ENCODE data around the gene MSI1. TPM values are rescaled to one million over a fixed set of nuclear protein-coding genes. Genes with fewer than 3 reads are reported as not detected.

MSI1 gene
- total and polyA plus RNA-seq, 2 of the 13 experiments (the other 11 are each of a cell fraction or from before 2014, with no cell fraction given) = 0.09 to 0.46 TPM

DNA sequence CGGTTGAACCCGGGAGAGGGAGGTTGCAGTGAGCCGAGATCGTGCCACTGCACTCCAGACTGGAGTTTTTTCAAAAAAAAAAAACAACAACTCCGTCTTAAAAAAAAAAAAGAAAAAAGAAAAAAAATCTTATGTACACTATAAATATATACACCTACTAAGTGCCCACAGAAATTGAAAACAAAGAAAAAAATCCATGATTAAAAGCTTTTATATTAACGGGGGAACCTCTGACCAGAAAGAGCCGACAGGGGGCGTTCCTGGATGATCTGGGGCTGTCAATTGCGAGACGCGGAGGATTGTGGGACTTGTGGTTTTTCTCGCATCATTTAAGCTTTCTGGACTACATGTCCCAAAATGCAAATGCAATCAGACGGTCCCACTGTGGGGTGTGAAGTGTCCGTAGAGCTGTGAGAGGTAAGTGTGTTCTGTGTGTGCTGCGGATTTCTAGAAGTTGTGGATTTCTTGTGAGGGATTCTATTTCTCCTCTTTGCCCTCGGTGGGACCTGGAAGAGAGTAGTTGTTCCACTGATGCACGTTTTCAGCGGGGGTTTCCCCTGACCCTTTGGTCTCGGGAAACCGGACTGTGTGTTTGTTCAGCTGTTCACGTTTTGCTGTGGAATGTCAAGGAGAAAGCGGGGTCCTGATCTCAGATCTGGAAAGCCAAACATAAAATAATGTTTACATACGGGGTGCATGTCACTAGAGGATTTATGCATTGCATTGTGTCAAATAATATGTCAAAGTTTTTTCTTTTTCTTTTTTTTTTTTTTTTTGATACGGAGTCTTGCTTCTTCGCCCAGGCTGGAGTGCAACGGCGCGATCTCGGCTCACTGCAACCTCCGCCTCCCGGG, 66.8 kb downstream of the MSI1 start, which contains the start of gene SIRT4 (continued):
- TF ChIP-seq TBX2 (CRISPR knock-in tag; IDR thresholded peaks at IDR 0.05; ENCODE audit: borderline replicate concordance) (peak; percentile 69; the same call in 1 of the 2 replicates), HNF1B (CRISPR knock-in tag; IDR thresholded peaks at IDR 0.05) (no peak), BATF2 (CRISPR knock-in tag; IDR thresholded peaks at IDR 0.05) (no peak), MZF1 (CRISPR knock-in tag; IDR thresholded peaks at IDR 0.05; ENCODE audit: borderline replicate concordance) (no peak), FLYWCH1 (CRISPR knock-in tag; IDR thresholded peaks at IDR 0.05) (no peak), JUN (CRISPR knock-in tag; IDR thresholded peaks at IDR 0.05) (no peak), THYN1 (CRISPR knock-in tag; IDR thresholded peaks at IDR 0.05; ENCODE audit: borderline replicate concordance, low read depth) (no peak), ZNF710 (CRISPR knock-in tag; IDR thresholded peaks at IDR 0.05; ENCODE audit: borderline replicate concordance) (no peak), PREB (CRISPR knock-in tag; IDR thresholded peaks at IDR 0.05) (no peak), KAT8 (CRISPR knock-in tag; IDR thresholded peaks at IDR 0.05) (peak; percentile 62; the same call in 1 of the 2 replicates), ARID5B (CRISPR knock-in tag; IDR thresholded peaks at IDR 0.05) (peak; percentile 60; the same call in 1 of the 2 replicates), MIXL1 (CRISPR knock-in tag; IDR thresholded peaks at IDR 0.05) (peak; percentile 28; the same call in 1 of the 2 replicates), HNF4A (CRISPR knock-in tag; IDR thresholded peaks at IDR 0.05) (0 out of 2 replicates have a peak, but pooled peaks have one; percentile 28), E2F5 (CRISPR knock-in tag; conservative IDR thresholded peaks at IDR 0.05) (no peak)
- TF ChIP-seq, protein P1, sequence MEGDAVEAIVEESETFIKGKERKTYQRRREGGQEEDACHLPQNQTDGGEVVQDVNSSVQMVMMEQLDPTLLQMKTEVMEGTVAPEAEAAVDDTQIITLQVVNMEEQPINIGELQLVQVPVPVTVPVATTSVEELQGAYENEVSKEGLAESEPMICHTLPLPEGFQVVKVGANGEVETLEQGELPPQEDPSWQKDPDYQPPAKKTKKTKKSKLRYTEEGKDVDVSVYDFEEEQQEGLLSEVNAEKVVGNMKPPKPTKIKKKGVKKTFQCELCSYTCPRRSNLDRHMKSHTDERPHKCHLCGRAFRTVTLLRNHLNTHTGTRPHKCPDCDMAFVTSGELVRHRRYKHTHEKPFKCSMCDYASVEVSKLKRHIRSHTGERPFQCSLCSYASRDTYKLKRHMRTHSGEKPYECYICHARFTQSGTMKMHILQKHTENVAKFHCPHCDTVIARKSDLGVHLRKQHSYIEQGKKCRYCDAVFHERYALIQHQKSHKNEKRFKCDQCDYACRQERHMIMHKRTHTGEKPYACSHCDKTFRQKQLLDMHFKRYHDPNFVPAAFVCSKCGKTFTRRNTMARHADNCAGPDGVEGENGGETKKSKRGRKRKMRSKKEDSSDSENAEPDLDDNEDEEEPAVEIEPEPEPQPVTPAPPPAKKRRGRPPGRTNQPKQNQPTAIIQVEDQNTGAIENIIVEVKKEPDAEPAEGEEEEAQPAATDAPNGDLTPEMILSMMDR (CRISPR knock-in tag; IDR thresholded peaks at IDR 0.05) = peak; percentile 82
